GM23248 (cell line): Measurements from ENCODE around the gene JMJD1C. TPM values are rescaled to one million over a fixed set of nuclear protein-coding genes. Genes with fewer than 3 reads are reported as not detected.

Experiments used
- DNase-seq: peaks from one replicate; pipeline ENCODE4 v3.0.0-alpha.2; 2015
- H2AFZ ChIP-seq: fragments of 200-600 bp; sonication (generic); 2 replicates; pipeline ENCODE4 v1.6.1; 2016; ENCODE audit warnings: antibody characterized with exemption
- H3F3A ChIP-seq: fragments of 200-600 bp; sonication (generic); 2 replicates; pipeline ENCODE4 v1.6.1; 2016; ENCODE audit warnings: mild to moderate bottlenecking, antibody characterized with exemption, mixed run types; ENCODE audit not compliant: insufficient read depth
- H3K27ac ChIP-seq: fragments of 200-600 bp; sonication (generic); 2 replicates; pipeline ENCODE4 v1.5.1; 2016; ENCODE audit warnings: mild to moderate bottlenecking
- H3K27me3 ChIP-seq: fragments of 200-600 bp; sonication (generic); replicated peaks from 2 replicates; pipeline ENCODE4 v1.6.1; 2016; ENCODE audit warnings: mild to moderate bottlenecking; ENCODE audit not compliant: insufficient read depth
- H3K36me3 ChIP-seq: fragments of 200-600 bp; sonication (generic); 2 replicates; pipeline ENCODE4 v1.6.1; 2016; ENCODE audit warnings: low read depth, mild to moderate bottlenecking
- H3K4me1 ChIP-seq: fragments of 200-600 bp; sonication (generic); 2 replicates; pipeline ENCODE4 v1.6.1; 2016; ENCODE audit warnings: mild to moderate bottlenecking; ENCODE audit not compliant: insufficient read depth
- H3K4me2 ChIP-seq: fragments of 200-600 bp; sonication (generic); one replicate; pipeline ENCODE4 v1.6.1; 2016; ENCODE audit warnings: mild to moderate bottlenecking; ENCODE audit not compliant: unreplicated experiment
- H3K4me3 ChIP-seq: fragments of 200-600 bp; sonication (generic); 2 replicates; pipeline ENCODE4 v1.5.1; 2016; ENCODE audit warnings: mild to moderate bottlenecking
- H3K79me2 ChIP-seq: fragments of 200-600 bp; sonication (generic); 2 replicates; pipeline ENCODE4 v1.6.1; 2016; ENCODE audit warnings: mild to moderate bottlenecking; ENCODE audit not compliant: insufficient read depth
- H3K9ac ChIP-seq: fragments of 200-600 bp; sonication (generic); 2 replicates; pipeline ENCODE4 v1.6.1; 2016; ENCODE audit warnings: mild to moderate bottlenecking
- H3K9me2 ChIP-seq: fragments of 200-600 bp; sonication (generic); 2 replicates; pipeline ENCODE4 v1.6.1; 2016; ENCODE audit warnings: mixed run types, mild to moderate bottlenecking, moderate library complexity; ENCODE audit not compliant: insufficient read depth
- H3K9me3 ChIP-seq: fragments of 200-600 bp; sonication (generic); one replicate; pipeline ENCODE4 v1.6.1; 2017; ENCODE audit warnings: low read depth
- H4K20me1 ChIP-seq: fragments of 200-600 bp; sonication (generic); 2 replicates; pipeline ENCODE4 v1.6.0; 2016; ENCODE audit not compliant: insufficient read depth
- EZH2 ChIP-seq: fragments of 200-600 bp; sonication (generic); IDR thresholded peaks from 2 replicates; pipeline ENCODE4 v1.6.1; 2018; ENCODE audit warnings: antibody characterized with exemption, mild to moderate bottlenecking; ENCODE audit not compliant: insufficient read depth, poor library complexity, severe bottlenecking
- EZH2phosphoT487 ChIP-seq: fragments of 200-600 bp; sonication (generic); IDR thresholded peaks from 2 replicates; pipeline ENCODE4 v1.6.1; 2018; ENCODE audit warnings: antibody characterized with exemption, moderate library complexity, mild to moderate bottlenecking, low read depth; ENCODE audit not compliant: insufficient read depth
- WGBS, 2 experiments: methylation state at CpG; one replicate each; pipeline ENCODE4 v1.1.6; 2015 to 2017; ENCODE audit warnings: low lambda C conversion rate in 2 of 2, low coverage in 1 of 2; ENCODE audit errors: missing lambda C conversion rate in 2 of 2; 5-methylcytosine and 5-hydroxymethylcytosine counted together
- in situ Hi-C: fragments of 300-500 bp; cut with MboI; formaldehyde crosslinking; loops from 2 replicates; pipeline ENCODE4 v1.15.0; 2020
- polyA plus RNA-seq: library from polyadenylated mRNA; unstranded; fragments of >200 nt; fragmentation: Nextera tagmentation; extraction: Ambion mirVana; gene quantifications from 2 replicates; pipeline ENCODE4 v1.2.1, GENCODE V29; 2016
- total RNA-seq: library from RNA; depleted of rRNA; stranded (reverse); fragments of >200 nt; shearing (Covaris generic); gene quantifications from 2 replicates; pipeline ENCODE4 v1.2.3, GENCODE V29; 2014

Gene JMJD1C
- total and polyA plus RNA-seq, 2 experiments from 2014 or later, result 34.6 to 74.3 TPM

DNA sequence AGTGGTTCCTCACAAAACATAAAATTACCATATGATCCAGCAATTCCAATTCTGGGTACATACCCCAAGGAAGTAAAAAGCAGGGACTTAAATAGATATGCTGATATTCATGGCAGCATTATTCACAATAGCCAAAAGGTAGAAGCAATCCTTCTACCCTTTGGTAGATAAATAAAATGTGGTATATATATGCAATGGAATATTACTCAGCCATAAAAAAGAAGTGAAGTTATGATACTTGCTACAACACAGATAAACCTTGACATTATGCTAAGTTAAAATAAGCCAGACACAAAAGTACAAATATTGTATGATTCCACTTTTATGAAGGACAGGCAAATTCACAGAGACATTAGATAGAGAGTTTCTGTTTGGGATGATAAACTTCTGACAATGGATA lies 13.3 kb downstream of the JMJD1C start:
- peaks cover 27% of the 10 kb centered on the region for H3K4me1 ChIP-seq
- peaks cover 29% of the 10 kb centered on the region for H3F3A ChIP-seq
- no peaks in the 10 kb centered on the region for H4K20me1 ChIP-seq
- no peak overlapping the region for H3K9ac ChIP-seq
- no peak overlapping the region for H2AFZ ChIP-seq
- H3K4me2 ChIP-seq, result no peak overlapping the region
- H3K27ac ChIP-seq, result no peak overlapping the region
- in situ Hi-C loops, result no loop called here
- no peak for TF ChIP-seq EZH2phosphoT487
- H3K36me3 ChIP-seq, result no peaks in the 10 kb centered on the region; the same call in 1 of the 2 replicates
- no peak for DNase-seq
- H3K4me3 ChIP-seq, result no peak overlapping the region
- H3K9me2 ChIP-seq, result no peaks in the 10 kb centered on the region
- H3K27me3 ChIP-seq, result no peaks in the 10 kb centered on the region
- peaks cover 97% of the 10 kb centered on the region for H3K79me2 ChIP-seq
- no peaks in the 10 kb centered on the region for H3K9me3 ChIP-seq

DNA sequence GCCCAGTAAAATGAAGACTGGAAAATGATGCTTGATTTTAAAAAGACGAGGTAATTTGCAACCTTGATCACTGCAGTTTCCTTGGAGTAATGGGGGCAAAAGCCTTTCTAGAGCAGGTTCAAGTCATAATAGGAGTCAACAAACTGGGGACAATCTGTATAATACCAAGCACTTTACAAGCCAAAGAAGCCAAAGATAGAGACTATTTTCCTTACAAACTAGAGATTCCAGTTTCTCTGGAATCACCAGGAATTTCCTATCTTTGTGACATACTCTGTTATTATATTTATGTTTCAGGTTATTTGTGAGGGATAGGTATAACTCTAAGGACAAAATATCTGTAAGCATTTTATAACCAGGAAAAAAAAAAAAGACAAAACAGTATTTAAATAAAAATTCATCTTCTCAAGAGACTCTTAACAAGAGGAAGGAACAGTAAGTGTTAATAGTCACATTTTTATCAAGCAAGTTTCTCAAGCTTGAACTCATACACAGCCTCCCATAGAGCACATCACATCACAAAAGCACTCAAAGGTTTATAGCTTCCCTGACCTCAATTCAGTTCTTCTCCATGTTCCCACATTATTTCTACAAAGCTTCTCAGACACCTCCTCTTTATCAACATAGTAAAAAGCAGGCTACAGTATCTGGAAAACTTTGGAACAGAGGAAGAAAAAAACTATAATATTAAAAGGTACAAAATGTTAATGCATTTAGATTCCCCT lies 18.9 kb downstream of the JMJD1C start:
- H3K9ac ChIP-seq, result no peak overlapping the region
- no peak for DNase-seq
- H3F3A ChIP-seq, result no peaks in the 10 kb centered on the region
- 100% methylated on average over 1 of the region's 1 CpG for WGBS, 2 experiments
- no peaks in the 10 kb centered on the region for H3K4me1 ChIP-seq
- in situ Hi-C loops, result no loop called here
- H3K27ac ChIP-seq, result no peak overlapping the region
- no peak overlapping the region for H3K4me2 ChIP-seq
- H3K9me2 ChIP-seq, result no peaks in the 10 kb centered on the region
- peaks cover 100% of the 10 kb centered on the region for H3K79me2 ChIP-seq
- 0 out of 2 replicates have a peak, but pooled peaks cover 7% of the 10 kb centered on the region for H4K20me1 ChIP-seq
- H3K36me3 ChIP-seq, result no peaks in the 10 kb centered on the region
- no peak for TF ChIP-seq EZH2phosphoT487
- no peak for TF ChIP-seq EZH2
- no peaks in the 10 kb centered on the region for H3K9me3 ChIP-seq
- H3K4me3 ChIP-seq, result no peak overlapping the region
- H2AFZ ChIP-seq, result no peak overlapping the region
- H3K27me3 ChIP-seq, result no peaks in the 10 kb centered on the region

DNA sequence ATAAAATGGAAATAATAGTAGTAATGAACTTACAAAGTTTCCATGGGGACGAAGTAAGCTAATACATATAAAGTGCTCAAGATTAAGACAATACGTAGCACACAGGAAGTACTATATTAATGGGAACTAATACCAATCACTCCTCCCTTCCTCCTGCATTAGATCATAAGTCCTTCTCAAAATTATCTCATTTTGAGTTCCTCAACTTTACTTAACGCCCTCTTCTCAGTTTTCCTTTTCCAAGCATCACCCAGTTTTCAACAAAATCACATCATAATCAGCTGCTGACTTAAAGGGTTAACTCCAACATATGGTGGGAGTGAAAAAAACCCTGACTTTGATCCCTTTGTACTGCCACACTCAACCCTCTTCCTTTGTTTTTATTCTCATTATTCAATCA lies 24.4 kb downstream of the JMJD1C start:
- Histone ChIP-seq H3K9me2 (no peaks in the 10 kb centered on the region), H4K20me1 (0 out of 2 replicates have a peak, but pooled peaks cover 18% of the 10 kb centered on the region), H3K27me3 (no peaks in the 10 kb centered on the region), H3K9me3 (no peaks in the 10 kb centered on the region), H3F3A (no peaks in the 10 kb centered on the region), H2AFZ (no peak overlapping the region), H3K79me2 (peaks cover 100% of the 10 kb centered on the region), H3K4me1 (peaks cover 19% of the 10 kb centered on the region), H3K4me2 (no peak overlapping the region), H3K4me3 (no peak overlapping the region), H3K27ac (no peak overlapping the region), H3K36me3 (no peaks in the 10 kb centered on the region), H3K9ac (no peak overlapping the region)
- 96% methylated on average over 3 of the region's 3 CpGs for WGBS, 2 experiments
- in situ Hi-C loops, result no loop called here
- TF ChIP-seq EZH2phosphoT487, result no peak
- no peak for TF ChIP-seq EZH2
- no peak for DNase-seq

DNA sequence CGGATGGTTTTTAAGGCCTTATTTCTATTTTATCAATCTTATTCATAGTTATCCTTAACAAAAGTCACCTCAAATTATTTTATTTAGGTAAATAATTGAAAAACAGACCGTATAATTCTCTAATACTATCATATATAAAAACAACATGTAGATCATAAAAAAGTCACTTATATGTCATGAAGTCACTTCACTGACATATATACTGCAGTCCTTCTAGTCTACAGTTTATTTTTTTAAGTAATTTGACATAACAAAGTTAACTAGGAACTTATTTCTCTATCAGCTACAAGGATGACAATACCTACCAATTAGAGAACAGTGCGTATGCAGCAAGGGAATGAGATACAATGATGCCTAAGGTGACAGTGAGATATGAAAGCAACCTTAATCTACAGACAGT lies 26.2 kb downstream of the JMJD1C start:
- WGBS, 2 experiments, result 96 to 99% methylated on average over 3 of the region's 3 CpGs
- no peaks in the 10 kb centered on the region for H3K9me2 ChIP-seq

More for the DNA sequence above, 26.2 kb downstream of the JMJD1C start:
- no peak for TF ChIP-seq EZH2phosphoT487
- no peak for TF ChIP-seq EZH2
- peaks cover 100% of the 10 kb centered on the region for H3K79me2 ChIP-seq
- H3K4me1 ChIP-seq, result peaks cover 27% of the 10 kb centered on the region
- H2AFZ ChIP-seq, result no peak overlapping the region
- H3K4me2 ChIP-seq, result no peak overlapping the region
- H3K4me3 ChIP-seq, result no peak overlapping the region
- no peaks in the 10 kb centered on the region for H3K36me3 ChIP-seq
- no peak overlapping the region for H3K27ac ChIP-seq
- H3K27me3 ChIP-seq, result no peaks in the 10 kb centered on the region
- H3K9ac ChIP-seq, result no peak overlapping the region
- DNase-seq, result no peak
- no peaks in the 10 kb centered on the region for H3F3A ChIP-seq
- no peaks in the 10 kb centered on the region for H3K9me3 ChIP-seq
- H4K20me1 ChIP-seq, result 0 out of 2 replicates have a peak, but pooled peaks cover 18% of the 10 kb centered on the region
- in situ Hi-C loops, result no loop called here
